Ectodermal cell (in vitro differentiated cells): ENCODE results near the gene AMER1.

ENCODE experiments used
- H3K27ac ChIP-seq: 2 replicates; pipeline ENCODE4 v1.7.0; 2013; ENCODE audit warnings: mild to moderate bottlenecking, low read depth, low read length; ENCODE audit not compliant: insufficient read depth, poor library complexity, severe bottlenecking
- H3K27me3 ChIP-seq: 2 replicates; pipeline ENCODE4 v1.7.0; 2013; ENCODE audit warnings: mild to moderate bottlenecking, low read length; ENCODE audit not compliant: insufficient read depth, control insufficient read depth, poor library complexity, severe bottlenecking
- H3K36me3 ChIP-seq: one replicate; pipeline ENCODE4 v1.7.0; 2013; ENCODE audit warnings: low read length; ENCODE audit not compliant: control insufficient read depth, insufficient read depth
- H3K4me1 ChIP-seq: one replicate; pipeline ENCODE4 v1.7.0; 2013; ENCODE audit warnings: low read length; ENCODE audit not compliant: control insufficient read depth, insufficient read depth
- H3K4me3 ChIP-seq: 2 replicates; pipeline ENCODE4 v1.7.0; 2013; ENCODE audit warnings: low read depth, low read length, control low read depth; ENCODE audit not compliant: insufficient read depth
- H3K9me3 ChIP-seq: 2 replicates; pipeline ENCODE4 v1.7.0; 2013; ENCODE audit warnings: mild to moderate bottlenecking, low read length, moderate library complexity; ENCODE audit not compliant: control insufficient read depth
- WGBS, 2 experiments: methylation state at CpG; one replicate each; pipeline ENCODE4 v1.1.7; 2013; ENCODE audit warnings: missing lambda C conversion rate in 2 of 2; 5-methylcytosine and 5-hydroxymethylcytosine counted together

Gene AMER1

GRCh38 chrX:64186974-64187761 lies 18.3 kb downstream of the AMER1 start:
- WGBS, 2 experiments: 86 to 95% methylated on average over 1 of the region's 1 CpG
- H3K27ac ChIP-seq: no peak overlapping the region
- H3K36me3 ChIP-seq: peaks cover 6% of the 10 kb centered on the region
- H3K9me3 ChIP-seq: no peaks in the 10 kb centered on the region
- H3K4me1 ChIP-seq: no peaks in the 10 kb centered on the region
- no peaks in the 10 kb centered on the region for H3K27me3 ChIP-seq
- no peak overlapping the region for H3K4me3 ChIP-seq

GRCh38 chrX:64184396-64184795 lies 21.1 kb downstream of the AMER1 start:
- Histone ChIP-seq H3K4me1 (no peaks in the 10 kb centered on the region), H3K36me3 (no peaks in the 10 kb centered on the region), H3K27ac (no peak overlapping the region), H3K27me3 (no peaks in the 10 kb centered on the region), H3K4me3 (no peak overlapping the region), H3K9me3 (no peaks in the 10 kb centered on the region)
- 94 to 96% methylated on average over 2 of the region's 2 CpGs for WGBS, 2 experiments

GRCh38 chrX:64182208-64182607 lies 23.3 kb downstream of the AMER1 start:
- H3K27me3 ChIP-seq: no peaks in the 10 kb centered on the region
- WGBS, 2 experiments: 94% methylated on average over 2 of the region's 2 CpGs; no CpG with 5 or more reads in 1 of the 2 experiments
- H3K4me3 ChIP-seq: no peak overlapping the region
- H3K36me3 ChIP-seq: no peaks in the 10 kb centered on the region
- H3K27ac ChIP-seq: no peak overlapping the region
- no peaks in the 10 kb centered on the region for H3K4me1 ChIP-seq
- no peaks in the 10 kb centered on the region for H3K9me3 ChIP-seq

- H3K4me3 ChIP-seq: no peak overlapping the region
- no peak overlapping the region for H3K27ac ChIP-seq
- H3K27me3 ChIP-seq: no peaks in the 10 kb centered on the region
- no peaks in the 10 kb centered on the region for H3K4me1 ChIP-seq
- H3K9me3 ChIP-seq: no peaks in the 10 kb centered on the region
- no peaks in the 10 kb centered on the region for H3K36me3 ChIP-seq
Measured at GRCh38 chrX:64176876-64177275, 28.6 kb downstream of the AMER1 start.

GRCh38 chrX:64169988-64170387 lies 35.5 kb downstream of the AMER1 start:
- Histone ChIP-seq H3K27me3 (no peaks in the 10 kb centered on the region), H3K36me3 (no peaks in the 10 kb centered on the region), H3K4me1 (no peaks in the 10 kb centered on the region), H3K9me3 (no peaks in the 10 kb centered on the region), H3K4me3 (no peak overlapping the region), H3K27ac (no peak overlapping the region)
- 78% methylated on average over 1 of the region's 1 CpG; no CpG with 5 or more reads in 1 of the 2 experiments for WGBS, 2 experiments

DNA sequence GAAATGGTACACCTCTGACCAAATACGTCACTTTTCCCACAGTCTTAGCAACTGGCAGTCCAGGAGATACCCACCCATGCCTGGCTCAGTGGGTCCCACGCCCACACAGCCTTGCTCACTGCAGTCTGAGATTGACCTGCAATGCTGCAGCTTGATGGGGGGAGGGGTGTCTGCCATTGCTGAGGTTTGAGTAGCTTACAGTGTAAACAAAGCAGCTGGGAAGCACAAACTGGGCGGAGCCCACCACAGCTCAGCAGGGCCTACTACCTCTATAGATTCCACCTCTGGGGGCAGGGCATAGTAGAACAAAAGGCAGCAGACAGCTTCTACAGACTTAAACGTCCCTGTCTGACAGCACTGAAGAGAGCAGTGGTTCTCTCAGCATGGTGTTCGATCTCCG lies 52.7 kb downstream of the AMER1 start:
- WGBS, 2 experiments: 23 to 39% methylated on average over 5 to 6 of the region's 6 CpGs
- Histone ChIP-seq H3K4me3 (no peak overlapping the region), H3K4me1 (no peaks in the 10 kb centered on the region), H3K9me3 (no peaks in the 10 kb centered on the region), H3K36me3 (no peaks in the 10 kb centered on the region), H3K27ac (no peak overlapping the region), H3K27me3 (no peaks in the 10 kb centered on the region)

DNA sequence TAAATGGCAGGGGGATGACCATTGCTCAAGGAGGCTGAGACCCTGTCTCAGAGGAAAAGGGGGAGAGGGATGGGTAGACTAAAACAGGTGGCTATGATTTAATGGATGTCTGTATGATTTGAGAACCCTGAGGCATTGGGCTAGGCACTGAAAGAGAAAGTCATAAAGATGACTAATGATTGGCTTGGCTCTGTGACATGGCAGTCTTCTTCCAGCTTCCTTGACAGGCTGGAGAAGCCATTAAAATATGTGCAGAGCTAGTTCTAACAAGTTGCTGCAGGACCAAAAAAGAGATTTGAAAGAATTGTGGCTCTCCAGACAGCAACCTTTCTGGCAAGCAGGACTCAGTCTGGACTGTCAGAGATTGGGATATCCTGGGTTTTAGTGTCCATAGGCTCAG lies 53.6 kb downstream of the AMER1 start:
- H3K36me3 ChIP-seq: no peaks in the 10 kb centered on the region
- H3K4me3 ChIP-seq: no peak overlapping the region
- H3K27me3 ChIP-seq: no peaks in the 10 kb centered on the region
- H3K9me3 ChIP-seq: no peaks in the 10 kb centered on the region
- no peaks in the 10 kb centered on the region for H3K4me1 ChIP-seq
- no peak overlapping the region for H3K27ac ChIP-seq

GRCh38 chrX:64150775-64151174 lies 54.7 kb downstream of the AMER1 start:
- Histone ChIP-seq H3K27me3 (no peaks in the 10 kb centered on the region), H3K4me3 (no peak overlapping the region), H3K4me1 (no peaks in the 10 kb centered on the region), H3K9me3 (no peaks in the 10 kb centered on the region), H3K36me3 (no peaks in the 10 kb centered on the region), H3K27ac (no peak overlapping the region)
- WGBS, 2 experiments: 87% methylated on average over 1 of the region's 2 CpGs; no CpG with 5 or more reads in 1 of the 2 experiments
